ENCODE data around the gene ZP1.
A peak's percentile ranks its signal among the peaks of the same experiment; 100 is the strongest.

ZP1 gene

DNA sequence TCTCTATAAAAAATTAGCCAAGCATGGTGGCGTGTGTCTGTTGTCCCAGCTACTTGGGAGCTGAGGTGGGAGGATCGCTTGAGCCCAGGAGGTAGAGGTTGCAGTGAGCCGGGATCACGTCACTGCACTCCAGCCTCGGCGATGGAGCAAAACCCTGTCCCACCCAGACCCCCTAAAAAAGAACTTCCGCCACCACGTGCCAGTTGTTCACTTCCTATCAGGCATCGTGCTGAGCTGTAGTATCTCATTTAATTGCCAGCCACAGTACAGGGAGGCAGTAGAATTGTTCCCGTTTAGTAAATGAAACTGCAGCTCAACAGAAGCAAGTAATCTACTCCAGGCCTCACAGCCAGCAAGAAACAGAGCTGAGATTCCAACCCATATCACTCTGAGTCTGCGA is 53.9 kb downstream of the ZP1 start:
- DNase-seq (ENCODE audit: low read depth), result no peak
- TF ChIP-seq, protein P1, sequence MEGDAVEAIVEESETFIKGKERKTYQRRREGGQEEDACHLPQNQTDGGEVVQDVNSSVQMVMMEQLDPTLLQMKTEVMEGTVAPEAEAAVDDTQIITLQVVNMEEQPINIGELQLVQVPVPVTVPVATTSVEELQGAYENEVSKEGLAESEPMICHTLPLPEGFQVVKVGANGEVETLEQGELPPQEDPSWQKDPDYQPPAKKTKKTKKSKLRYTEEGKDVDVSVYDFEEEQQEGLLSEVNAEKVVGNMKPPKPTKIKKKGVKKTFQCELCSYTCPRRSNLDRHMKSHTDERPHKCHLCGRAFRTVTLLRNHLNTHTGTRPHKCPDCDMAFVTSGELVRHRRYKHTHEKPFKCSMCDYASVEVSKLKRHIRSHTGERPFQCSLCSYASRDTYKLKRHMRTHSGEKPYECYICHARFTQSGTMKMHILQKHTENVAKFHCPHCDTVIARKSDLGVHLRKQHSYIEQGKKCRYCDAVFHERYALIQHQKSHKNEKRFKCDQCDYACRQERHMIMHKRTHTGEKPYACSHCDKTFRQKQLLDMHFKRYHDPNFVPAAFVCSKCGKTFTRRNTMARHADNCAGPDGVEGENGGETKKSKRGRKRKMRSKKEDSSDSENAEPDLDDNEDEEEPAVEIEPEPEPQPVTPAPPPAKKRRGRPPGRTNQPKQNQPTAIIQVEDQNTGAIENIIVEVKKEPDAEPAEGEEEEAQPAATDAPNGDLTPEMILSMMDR (conservative IDR thresholded peaks at IDR 0.05; ENCODE audit: control insufficient read depth, insufficient read depth, low read depth, low read length), result no peak
- no peak overlapping the region for H3K4me3 ChIP-seq (ENCODE audit: control insufficient read depth, low read depth, low read length)

DNA sequence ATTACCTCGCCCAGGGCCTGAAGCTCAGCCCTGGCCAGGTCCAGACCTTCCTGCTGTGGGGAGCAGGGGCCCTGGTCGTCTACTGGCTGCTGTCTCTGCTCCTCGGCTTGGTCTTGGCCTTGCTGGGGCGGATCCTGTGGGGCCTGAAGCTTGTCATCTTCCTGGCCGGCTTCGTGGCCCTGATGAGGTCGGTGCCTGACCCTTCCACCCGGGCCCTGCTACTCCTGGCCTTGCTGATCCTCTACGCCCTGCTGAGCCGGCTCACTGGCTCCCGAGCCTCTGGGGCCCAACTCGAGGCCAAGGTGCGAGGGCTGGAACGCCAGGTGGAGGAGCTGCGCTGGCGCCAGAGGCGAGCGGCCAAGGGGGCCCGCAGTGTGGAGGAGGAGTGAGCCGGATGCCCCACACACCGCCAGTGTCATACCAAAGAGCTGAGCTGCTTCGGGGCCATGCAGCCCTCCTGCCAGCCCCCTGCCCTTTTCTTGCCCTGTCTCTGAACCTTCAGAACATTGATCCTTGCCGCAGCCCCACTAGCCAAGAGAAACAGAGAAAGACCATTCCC is 54.5 kb downstream of the ZP1 start:
- TF ChIP-seq, protein P1 (conservative IDR thresholded peaks at IDR 0.05; ENCODE audit: control insufficient read depth, insufficient read depth, low read depth, low read length), result no peak
- no peak for DNase-seq (ENCODE audit: low read depth)
- no peak overlapping the region for H3K4me3 ChIP-seq (ENCODE audit: control insufficient read depth, low read depth, low read length)

DNA sequence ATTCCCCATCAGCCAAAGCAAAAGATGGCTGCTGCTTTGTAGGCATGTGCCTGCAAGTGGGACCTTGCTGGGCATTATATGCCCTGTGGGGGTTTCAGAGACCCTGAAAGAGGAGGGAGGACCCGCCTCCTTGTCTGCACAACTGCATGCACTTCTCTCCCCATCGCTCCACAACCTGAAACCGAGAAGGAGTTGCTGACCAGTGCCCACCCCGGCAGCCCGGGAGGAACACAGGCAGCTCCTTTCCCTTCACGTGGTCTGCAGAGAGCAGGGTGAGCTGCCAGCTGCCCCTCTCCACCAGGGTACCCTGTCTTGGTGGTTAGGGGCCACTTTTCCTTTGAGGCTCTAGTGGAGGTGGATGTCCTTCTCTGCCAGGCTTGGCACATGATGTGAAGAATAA is 55.6 kb downstream of the ZP1 start:
- H3K4me3 ChIP-seq (ENCODE audit: control insufficient read depth, low read depth, low read length), result no peak overlapping the region
- no peak for DNase-seq (ENCODE audit: low read depth)
- TF ChIP-seq, protein P1 (conservative IDR thresholded peaks at IDR 0.05; ENCODE audit: control insufficient read depth, insufficient read depth, low read depth, low read length), result no peak

DNA sequence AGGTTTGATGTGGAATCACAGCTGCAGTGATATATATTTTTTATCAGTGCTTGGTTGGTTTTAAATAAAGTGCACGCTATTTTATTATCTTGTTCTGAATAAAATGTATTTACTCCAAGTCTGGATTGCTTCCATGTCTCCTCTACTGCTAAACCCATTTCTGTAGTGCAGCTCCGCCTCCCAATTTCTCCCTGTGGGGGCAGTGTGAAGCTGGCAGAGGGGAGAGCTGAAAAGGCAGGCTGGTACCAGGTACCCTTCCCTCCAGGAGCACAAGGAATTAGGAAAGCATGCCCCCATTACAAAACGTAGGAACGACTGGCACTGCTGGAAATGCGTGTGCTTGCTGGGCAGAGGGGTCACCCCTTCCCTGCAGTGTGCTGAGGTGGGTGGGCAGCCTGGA is 56.0 kb downstream of the ZP1 start:
- no peak for DNase-seq (ENCODE audit: low read depth)
- no peak overlapping the region for H3K4me3 ChIP-seq (ENCODE audit: control insufficient read depth, low read depth, low read length)
- TF ChIP-seq, protein P1 (conservative IDR thresholded peaks at IDR 0.05; ENCODE audit: control insufficient read depth, insufficient read depth, low read depth, low read length), result no peak

DNA sequence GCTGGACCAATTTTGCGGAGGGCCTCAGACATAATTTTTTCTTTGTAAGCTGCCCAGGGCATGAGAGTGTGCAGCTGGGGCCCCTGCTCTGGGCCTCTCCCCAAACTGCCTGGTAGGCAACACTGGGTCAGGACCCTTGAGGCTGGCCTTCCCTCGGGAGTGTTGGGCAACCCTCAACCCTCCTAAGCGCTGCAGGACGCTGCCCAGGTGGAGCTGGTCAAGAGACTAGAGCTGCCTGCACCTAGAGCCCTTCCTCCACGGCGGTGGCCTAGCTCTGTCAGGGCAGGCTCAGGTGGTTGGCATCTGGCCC is 56.4 kb downstream of the ZP1 start:
- no peak overlapping the region for H3K4me3 ChIP-seq (ENCODE audit: control insufficient read depth, low read depth, low read length)
- DNase-seq (ENCODE audit: low read depth), result no peak
- TF ChIP-seq, protein P1 (conservative IDR thresholded peaks at IDR 0.05; ENCODE audit: control insufficient read depth, insufficient read depth, low read depth, low read length), result no peak

DNA sequence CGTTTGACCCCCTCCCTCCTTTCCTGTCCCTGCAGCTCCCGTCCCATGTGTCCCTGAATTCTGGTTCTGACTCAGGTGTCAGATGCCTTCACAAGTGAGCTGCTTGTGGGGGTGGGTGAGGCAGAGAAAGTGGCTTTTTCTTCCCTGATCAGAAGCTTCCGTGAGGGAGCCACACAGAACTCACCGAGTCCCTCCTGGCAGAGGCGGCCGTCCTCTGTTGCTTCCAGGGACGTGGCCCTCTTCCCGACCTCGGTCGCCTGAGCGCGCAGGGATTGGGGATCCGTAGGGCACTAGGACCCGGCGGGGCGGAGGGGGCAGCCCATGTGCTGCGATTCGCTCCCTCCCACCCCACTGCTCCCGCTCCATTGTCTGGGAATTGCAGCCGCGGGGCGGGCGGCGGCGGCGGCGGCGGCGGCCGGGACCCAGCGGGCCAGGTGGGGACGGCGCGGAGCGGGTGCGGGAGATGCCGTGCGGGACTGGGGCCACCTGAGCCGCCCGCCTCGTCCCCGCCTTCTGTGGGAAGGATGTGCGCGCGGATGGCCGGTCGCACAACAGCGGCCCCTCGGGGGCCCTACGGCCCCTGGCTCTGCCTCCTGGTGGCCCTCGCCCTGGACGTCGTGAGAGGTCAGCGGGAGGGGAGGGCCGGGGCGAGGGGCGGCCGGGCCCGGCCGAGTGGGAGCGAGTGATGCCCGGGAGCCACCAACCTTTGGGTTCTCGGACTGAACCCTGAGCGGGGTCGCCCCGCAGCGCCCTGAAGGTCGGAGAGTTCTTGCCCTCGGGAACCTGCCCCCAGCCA is 57.0 kb downstream of the ZP1 start, which contains the start of gene TMEM132A:
Gene TMEM132A (plus strand): TSS at position 351 of the 796 bp plus-strand sequence. CDS start 174 bp downstream, at position 525.
- H3K4me3 ChIP-seq (ENCODE audit: control insufficient read depth, low read depth, low read length), result peak within 1 kb of the TSS; percentile 48
- TF ChIP-seq, protein P1 (conservative IDR thresholded peaks at IDR 0.05; ENCODE audit: control insufficient read depth, insufficient read depth, low read depth, low read length), result no peak
- DNase-seq (ENCODE audit: low read depth), result peak; percentile 54

Data from fibroblast of mammary gland (primary cell).